Glomerular visceral epithelial cell (primary cell): ENCODE results near the gene NPHP4.
A peak's percentile ranks its signal among the peaks of the same experiment; 100 is the strongest.
"Not testable (repeated sequence)": the region's sequence is repeated elsewhere in the genome, so short reads cannot be mapped to it uniquely, and the experiment has no call there.

Experiments
- DNase-seq: peaks from one replicate; pipeline ENCODE4 v3.0.0-alpha.2; 2016; ENCODE audit errors: extremely low spot score

The NPHP4 gene

DNA sequence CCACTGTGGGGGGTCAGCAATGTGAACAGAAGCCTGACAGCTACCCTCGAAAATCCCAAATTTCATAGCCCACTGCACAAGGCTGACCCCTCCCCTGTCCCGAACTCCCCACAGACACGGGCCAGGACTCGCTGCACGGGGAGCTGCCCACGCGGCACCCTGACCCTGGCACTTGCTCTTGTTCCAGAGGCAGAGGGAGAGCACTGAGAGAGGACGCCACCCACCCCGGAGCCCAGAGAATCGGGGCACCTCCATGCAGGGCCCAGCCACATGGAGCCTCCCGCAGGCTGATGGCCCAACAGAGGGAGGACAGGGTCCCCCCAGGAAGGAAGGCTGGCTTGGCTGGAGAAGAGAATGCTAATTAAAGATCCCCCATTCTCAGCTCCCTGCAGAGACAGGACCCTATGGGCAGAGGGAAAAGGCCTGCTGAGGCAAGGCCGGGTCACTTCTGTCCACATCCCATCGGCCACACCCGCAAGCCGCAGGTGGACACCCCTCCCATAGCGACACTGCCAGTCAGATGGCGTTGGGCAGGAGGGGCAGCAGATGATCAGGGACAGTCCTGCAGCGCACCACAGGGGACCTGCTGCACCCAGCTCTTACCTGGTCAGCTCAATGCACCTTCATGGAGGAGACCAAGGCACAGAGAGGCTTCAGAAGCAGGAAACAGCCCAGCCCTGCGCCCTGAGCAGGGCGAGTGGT lies 136.9 kb downstream of the NPHP4 start:
- no peak for DNase-seq

DNA sequence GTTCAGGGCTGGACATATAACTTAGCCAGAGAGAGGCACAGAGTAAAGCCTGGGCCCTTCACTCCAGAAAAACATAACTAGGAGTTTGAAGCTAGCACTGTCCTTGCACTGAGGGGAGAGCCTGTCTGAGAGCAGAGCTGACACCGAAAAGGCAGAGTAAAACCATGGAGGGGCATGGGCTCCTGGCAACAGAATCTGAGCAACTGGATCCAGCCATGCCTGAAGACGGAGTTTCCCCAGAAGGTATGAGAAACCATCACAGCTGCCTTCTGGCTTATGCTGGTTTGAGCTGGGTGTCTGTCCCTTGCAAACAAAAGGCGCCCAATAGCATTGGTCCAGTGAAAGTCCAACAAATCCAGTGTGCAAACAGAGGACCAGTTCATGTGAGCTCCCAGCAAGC lies 137.5 kb downstream of the NPHP4 start:
- no peak for DNase-seq

DNA sequence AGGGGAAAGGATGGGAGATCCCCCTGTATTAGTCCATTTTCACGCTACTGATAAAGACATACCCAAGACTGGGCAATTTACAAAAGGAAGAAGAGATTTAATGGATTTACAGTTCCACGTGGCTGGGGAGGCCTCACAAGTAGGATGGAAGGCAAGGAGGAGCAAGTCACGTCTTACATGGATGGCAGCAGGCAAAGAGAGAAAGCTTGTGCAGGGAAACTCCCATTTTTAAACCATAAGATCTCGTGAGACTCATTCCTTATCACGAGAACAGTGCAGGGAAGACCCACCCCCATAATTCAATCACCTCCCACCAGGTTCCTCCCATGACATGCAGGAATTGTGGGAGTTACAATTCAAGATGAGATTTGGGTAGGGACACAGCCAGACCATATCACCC lies 138.4 kb downstream of the NPHP4 start:
- not testable (repeated sequence) for DNase-seq

DNA sequence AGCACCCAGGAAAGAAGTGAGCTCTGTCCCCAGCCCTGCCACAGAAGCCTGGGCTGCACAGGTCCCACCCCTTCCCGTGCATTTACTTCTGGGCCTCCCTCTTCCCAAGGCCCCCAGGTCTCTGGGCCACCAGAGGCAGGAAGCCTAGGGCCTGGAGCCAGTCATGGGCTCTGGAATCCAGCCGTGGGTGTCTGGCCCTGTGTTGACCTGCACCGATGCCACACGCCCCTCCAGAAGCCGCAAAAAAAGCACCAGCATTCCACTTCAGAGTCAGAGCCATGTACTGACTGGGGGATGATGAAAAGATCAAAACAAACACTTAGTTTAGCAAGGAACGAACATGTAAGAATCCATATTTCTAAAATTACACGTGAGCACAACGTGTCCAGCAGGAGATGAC lies 141.7 kb downstream of the NPHP4 start:
- DNase-seq, result no peak

DNA sequence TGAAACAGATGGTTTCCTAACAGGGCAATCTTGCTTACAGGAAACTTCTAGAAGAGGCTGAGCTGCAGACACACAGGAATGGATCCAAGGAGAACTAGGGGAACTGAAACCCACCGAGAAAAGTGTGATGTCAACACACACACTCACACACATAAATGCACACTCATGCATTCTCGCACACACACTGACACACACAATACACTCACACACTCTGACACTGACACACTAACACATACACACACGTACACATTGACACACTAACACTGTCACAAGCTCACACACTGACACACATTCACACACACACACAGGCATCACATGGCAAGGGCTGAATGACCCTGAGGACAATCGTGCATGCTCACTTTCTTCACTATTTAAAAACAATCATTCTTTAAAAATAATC lies 142.7 kb downstream of the NPHP4 start:
- no peak for DNase-seq

DNA sequence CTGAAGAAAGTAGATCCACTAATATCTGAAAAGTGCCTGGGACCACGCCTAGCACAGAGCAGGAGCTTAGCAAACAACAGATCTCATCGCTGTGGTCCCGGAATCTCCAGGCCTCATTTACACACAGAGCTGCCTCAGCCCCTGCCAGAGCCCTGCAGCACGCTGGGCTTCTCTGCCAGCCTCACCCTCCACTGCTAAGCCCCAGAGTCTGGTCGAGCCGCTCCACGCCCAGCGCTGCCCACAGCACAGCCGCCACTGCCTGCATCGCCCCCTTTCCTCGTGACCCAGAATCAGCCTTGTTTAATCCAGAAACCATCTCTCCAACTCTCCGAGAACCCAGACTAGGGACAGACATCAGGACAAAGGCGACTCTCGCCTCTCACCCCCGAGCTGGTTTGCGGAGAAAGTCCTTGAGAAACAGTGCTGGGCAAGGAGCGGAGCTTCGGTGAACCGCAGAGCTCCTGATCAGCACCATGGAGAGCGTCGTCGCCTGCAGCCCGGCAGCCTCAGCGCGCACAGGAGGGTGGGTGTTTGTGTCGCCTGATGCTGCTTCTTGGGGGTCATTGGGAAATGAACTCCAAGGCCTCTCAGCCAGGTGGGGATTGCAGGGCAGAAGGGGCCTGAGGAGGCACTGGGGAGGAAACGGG lies 145.1 kb downstream of the NPHP4 start:
- DNase-seq, result peak; percentile 13

DNA sequence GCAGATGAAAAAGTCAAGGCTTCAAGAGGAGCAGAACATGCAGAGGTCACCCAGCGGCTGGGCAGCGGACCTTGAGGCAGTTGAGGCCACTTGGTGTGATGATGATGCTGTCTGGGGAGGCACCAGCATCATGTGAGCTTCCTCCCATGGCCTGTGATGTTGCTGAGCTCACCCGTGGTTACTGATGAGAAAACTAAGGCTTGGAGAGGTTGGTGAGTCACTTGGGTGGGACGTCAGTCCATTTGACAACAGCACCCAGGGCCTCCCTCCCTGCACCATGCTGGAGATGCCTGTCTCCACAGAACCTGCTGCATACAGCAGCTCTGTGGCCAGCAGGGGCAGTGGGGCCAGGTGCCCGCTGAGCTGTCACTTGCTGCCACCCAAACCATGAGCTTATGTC lies 146.8 kb downstream of the NPHP4 start:
- no peak for DNase-seq

DNA sequence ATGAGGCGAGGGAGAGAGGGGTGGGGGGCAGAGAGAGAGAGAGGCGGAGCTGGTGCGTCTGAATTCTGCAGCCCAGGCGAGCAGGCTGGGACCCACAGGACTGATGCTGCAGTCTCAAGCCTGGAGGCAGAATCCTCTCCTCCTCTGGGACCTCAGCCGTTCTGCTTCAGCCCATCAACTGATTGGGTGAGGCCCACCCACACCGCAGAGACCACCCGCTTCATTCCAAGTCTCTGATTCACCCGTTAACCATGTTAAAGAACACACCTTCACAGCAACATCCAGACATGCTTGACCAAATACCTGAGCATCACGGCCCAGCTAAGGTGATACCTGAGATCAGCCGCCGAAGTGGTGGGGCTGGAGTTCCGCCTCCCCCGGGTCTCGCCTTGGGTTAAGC lies 147.8 kb downstream of the NPHP4 start:
- no peak for DNase-seq

DNA sequence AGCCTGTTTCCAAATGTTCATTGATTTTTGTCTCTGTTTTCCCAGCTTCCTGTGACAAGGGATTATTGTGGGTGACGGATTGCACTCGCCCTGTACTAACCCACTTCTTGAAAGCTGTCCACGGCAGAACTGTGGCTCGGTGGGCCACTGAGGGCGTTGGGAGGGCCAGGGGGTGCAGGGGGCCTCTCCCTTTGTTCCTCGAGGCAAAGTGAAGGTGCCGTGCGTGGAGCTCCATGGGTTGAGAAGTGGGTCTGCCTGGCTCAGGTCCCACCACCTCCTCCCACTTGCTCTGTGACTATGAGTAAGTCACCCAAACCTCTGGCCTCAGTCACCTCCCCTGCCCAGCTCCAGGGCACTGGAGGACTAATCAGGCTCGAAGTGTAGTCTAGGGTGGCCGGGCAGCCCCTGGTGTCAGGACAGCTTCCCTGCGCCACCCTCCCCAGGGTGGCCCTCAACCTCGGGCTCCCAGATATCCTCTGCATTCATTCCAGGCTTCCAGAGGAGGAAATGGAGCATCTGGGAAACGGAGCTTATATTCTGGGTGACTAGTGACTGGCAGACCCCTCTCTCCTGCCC lies 148.6 kb downstream of the NPHP4 start:
- no peak for DNase-seq

DNA sequence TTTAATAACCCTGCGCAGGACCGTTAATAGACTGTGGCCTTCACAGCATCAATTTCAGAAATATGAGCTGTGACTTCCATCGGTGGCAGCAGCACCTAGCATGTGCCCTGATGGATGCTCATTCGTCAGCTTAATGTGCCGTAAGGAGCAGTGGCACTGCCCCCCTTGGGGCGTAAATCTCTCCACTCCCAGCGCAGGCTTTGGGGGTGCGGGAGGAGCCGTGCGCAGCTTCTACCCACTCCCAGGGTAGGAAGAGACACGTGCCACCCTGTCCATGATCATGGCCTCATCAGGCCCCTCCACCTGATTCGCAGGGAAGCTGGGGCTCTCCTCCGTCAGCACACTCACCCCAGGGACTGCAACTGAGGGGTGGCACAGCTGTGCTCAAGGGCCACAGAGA lies 149.5 kb downstream of the NPHP4 start:
- DNase-seq, result no peak

DNA sequence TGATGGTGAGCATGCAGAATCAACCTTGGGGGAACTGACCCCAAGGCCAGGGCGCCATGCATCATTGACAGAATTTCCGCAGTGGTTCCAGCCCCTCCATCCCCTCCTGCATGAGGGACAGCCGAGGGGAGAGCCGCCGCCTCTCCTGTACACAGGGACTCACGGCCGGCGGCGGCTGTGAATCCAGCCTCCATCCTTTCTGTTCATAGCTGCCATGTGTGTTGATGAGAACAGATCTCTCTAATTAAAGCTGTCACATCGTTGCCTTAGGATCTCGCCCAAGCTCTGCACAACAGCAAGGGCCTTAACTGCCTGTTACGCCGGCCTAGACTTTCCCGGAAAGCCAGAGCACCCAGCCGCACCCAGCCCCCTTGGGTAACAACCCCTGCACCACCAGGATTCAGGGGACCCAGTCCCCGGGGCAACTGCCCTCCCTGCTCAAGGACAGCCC lies 151.6 kb downstream of the NPHP4 start:
- DNase-seq, result no peak

DNA sequence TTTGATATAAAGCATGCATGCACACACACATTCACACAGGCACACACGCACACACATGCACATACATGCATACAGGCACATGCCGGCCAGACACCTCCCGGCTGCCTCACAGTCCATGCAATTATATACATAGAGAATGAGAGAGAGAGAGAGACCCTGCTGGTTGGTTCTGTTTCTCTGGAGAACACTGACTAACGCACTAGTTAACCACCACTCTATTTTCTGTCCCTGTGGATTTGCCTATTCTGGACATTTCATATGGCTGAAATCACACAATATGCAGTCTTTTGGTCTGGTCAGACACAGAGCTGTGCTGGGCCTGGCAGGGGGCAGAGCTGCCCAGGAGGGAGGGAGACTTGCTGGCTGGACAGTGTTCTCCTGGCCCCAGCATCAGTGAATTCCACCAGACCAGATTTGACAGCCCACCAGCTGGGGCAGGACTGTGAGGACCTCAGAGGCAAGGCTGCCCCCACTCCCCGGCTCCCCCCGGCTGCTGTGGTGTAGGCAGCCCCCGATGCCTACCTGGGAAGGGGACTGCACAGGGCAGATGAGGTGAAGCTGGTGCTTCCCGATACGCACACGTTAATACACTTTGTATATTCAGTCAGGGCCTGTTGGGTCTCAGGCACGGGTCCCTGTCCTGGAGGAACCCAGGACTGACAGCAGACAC lies 152.2 kb downstream of the NPHP4 start:
- DNase-seq, result no peak

DNA sequence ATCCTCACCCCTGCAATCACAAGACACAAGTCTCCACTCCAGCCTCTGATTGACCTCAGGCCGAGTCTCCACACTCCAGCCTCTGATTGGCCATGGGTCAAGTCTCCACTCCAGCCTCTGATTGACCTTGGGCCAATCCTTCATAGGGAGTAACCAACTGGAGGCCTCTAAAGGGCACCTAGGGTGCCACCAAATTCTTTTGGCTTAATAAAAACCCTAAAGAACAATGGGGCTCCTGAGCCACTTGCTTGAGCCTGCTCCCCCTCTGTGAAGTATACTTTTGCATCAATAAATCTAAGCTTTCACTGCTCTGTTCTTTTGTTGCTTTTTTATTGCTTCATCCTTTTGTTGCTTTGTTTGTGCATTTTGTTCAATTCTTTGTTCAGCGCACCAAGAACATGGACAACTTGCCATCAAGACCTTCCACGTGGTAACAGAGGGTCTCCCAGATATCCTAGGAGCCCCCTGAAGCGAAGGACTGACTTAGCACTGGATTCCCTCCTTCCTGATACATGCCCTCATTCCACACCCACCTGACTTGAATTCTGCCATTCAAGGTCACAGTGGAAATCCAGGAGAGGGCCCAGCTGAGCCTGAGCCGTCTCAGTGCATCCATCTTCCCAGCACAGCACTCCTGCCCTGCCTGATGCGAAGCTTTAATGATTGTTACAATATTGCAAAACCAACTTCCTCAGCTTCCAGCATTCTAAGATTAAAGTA lies 152.9 kb downstream of the NPHP4 start:
- no peak for DNase-seq

DNA sequence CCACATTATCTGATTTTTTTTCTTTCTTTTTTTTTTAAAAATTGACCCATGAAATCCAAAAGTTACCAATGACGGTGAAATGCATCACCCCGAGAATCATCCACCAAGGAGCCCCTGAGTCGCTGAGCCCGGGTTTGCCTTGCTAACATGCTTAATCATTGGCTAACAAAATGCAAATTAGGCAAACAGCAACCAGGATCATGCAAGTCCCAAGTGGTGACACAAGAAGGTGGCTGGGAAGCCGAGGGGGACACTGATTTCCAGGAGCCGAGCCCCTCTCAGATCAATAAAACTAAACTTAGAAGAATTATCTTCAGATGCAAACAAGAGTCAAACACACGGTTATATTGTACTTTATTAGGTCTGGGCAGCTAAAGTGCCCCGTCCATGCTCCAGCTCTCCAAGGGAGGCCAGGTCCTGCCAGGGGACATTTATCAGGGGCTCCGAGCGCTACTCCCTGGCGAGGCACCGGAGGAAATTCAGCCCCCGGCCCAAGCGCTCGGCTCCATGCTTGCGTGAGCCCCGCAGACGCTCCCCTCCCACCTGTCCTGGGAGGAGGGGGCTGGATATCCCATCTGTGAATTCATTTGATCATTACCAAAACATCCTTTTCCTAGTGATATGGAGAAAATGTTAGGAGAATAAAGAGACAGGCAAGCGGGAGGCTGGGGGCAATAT lies 154.1 kb downstream of the NPHP4 start:
- no peak for DNase-seq

DNA sequence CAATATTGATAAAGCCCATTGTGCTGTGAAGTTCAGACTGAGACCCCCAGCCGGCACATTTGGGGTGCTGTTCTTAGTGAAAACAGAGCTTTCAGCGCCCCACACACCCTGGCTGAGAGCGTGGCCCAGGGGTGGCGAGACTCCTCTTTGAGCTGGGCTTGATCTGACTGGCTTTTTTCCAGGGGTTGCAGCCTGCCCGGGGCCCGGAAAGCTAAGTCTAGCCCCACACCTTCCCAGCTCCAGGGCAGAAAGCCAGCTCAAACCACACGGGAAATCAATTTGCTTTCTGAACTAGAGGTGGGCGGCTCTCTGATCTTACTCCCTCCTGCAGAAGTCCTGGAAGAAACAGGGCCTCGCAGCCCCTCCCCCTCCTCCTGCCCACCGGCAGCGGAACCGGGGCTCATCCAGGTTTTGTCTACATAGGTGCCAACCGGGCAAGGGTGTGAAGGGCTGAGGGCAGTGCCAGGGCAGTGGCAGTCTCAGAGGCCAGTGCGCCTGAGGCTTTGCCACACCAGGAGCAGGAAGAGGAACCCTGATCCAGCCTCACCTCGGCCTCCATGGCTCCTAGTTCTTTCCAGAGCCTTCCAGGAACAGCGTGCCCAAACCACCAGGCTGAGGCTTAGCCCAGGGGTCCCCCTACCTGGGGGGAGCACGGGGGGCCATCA lies 155.3 kb downstream of the NPHP4 start:
- DNase-seq, result no peak

DNA sequence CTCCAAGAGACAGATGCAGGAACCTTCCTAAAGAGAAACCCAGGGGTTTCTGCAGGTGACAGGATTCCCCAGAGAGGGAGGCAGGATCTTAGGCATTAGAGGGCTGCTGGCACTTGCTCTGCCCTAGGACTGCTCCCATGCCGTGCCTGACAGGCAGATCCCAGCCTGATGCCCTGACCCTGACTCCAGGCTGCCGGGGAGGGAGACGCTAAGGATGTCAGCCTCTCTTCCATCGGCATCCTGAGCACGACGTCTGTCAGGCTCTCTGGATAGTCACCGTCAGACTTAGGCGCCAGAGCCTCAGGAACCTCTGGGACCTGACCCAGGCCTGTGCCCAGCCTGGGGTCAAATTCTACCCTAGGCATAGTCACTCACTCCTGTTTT lies 157.1 kb downstream of the NPHP4 start:
- DNase-seq, result no peak

DNA sequence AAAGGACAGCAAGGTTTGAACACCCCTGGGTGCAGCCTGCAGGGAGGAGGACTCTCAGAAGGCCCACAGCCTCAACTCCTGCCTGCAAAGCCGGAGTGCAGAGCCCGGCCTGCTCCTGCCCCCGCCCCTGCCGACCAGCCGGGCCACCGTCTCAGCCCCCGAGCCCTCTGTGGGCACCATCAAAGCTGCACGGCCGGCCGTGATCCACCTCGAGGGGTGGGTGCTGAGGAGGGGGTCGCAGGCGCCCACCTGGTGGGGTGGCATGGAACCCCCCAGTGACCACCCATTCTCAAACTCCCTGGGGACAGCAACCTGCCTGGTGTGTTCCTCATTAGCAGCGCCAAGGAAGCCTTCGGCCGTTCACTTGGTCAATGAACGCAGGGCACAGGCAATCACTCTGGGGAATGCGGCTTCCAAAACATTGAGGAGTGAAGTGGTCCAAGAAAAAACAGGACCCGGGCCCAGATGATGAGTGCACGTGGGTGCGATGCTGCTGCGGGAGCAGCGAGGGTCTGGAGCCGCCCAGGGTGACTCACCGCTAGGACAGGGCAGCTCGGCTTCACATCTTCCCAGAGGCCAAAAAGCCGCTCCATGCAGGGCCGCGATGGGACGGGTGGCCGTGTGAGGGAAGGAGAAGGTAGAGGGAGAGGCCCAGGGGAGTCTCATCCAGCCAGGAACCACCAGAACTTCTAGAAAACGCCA lies 157.6 kb downstream of the NPHP4 start:
- DNase-seq, result no peak

DNA sequence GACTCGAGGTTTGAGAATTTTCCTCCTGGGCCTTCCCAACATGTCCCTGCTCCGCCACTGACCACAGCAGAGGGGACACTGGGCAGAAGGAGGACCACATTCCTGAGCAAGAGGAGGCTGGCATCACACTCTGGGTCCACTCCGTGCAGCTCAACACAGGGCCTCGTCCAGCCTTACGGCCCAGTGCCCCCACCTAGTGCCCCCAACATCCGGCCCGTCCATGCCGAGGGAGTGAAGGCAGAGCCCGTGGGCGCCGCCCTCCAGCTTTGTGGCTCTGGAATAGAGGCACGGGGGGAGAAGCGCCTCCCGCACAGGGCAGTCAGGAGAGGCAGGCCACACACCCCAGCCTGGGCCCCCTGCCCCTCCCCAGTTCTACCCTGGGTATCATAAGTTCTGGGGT lies 158.3 kb downstream of the NPHP4 start:
- DNase-seq, result no peak

DNA sequence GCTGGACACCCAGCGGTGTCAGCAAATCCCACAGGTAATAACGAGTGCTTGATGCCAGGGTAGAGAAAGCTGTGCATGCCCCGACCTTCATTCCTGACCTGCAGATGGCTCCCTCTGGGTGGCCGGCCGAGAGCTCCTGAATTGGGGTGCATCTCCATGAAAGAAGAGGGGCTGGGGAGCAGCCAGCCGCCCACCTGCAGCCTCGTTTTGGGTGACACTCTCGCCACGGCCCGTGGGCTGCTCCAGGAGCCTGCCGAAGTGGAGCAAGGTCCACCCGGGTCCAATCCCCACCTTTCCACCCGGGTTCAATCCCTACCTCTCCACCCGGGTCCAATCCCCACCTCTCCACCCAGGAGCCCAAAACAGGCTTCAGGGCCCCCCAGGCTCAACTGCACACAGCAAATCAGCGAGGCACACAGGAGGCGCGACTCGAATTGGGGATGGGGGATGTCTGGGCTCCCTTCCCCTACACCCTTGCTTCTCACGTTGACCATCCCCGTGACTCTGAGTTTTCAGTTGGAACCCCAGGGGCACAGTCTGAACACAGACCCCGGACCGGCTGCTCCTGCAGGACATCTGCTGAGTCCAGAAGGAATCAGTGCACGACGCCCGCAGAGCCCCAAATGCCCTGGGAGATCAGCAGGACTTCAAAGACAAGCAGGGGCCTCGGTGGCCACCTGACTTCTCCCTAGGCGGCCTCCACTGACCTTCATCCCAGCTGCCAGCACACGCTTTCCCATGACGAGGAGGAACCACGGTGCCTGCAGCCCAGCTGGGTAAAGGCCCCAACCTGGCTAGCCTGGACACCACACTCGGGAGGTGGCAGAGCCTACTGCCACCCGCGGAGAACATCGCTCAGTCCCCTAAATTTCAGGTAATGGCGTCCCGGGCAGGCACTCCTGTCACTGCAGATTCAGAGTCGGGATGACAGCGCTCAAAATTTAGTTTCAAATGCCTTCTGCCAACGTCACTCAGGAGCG lies 159.0 kb downstream of the NPHP4 start:
- DNase-seq, result no peak
